ENCODE data around the gene CAMKK1. TPM values are rescaled to one million over a fixed set of nuclear protein-coding genes. Genes with fewer than 3 reads are reported as not detected.

Gene CAMKK1
- total RNA-seq, 8 experiments from 2014 or later: 2.2 to 7.7 (median 5.1) TPM

GRCh38 chr17:3903881-3904290 lies 11.0 kb upstream of the CAMKK1 start:
- Histone ChIP-seq H3K4me3 (no peak overlapping the region), H3K27ac (no peak overlapping the region), H3K4me1 (replicated peaks in 1 of 2) (peaks cover 17 to 20% of the 10 kb centered on the region in 2 donors)
- in situ Hi-C loops (cut with MboI; ENCODE audit: low pct_unique_long_range_greater_than_20kb in 2 of 9, low sequenced_read_pairs in 9 of 9, unreplicated experiment in 9 of 9): no loop called here
- ATAC-seq (replicated peaks in 6 of 8): peak in 5 of 8 experiments; percentile 40 to 59 (median 57)
- WGBS, 10 experiments: 65% methylated on average over 4 of the region's 21 CpGs; no CpG with 5 or more reads in 9 of the 10 experiments

- in situ Hi-C loops (cut with MboI; ENCODE audit: low pct_unique_long_range_greater_than_20kb in 2 of 9, low sequenced_read_pairs in 9 of 9, unreplicated experiment in 9 of 9): no loop called here
- peaks cover 17 to 20% of the 10 kb centered on the region in 2 donors for H3K4me1 ChIP-seq (replicated peaks in 1 of 2)
- no peak overlapping the region for H3K4me3 ChIP-seq
- WGBS, 10 experiments: 67 to 100% (median 91%) methylated on average over 1 to 8 of the region's 25 CpGs; no CpG with 5 or more reads in 4 of the 10 experiments
- no peak overlapping the region for H3K27ac ChIP-seq
- peak in 4 of 8 experiments; percentile 21 to 42 (median 32) for ATAC-seq (replicated peaks in 6 of 8)
These were observed 10.4 kb upstream of the CAMKK1 start for GRCh38 chr17:3903051-3903825.

- Histone ChIP-seq H3K27ac (no peak overlapping the region), H3K4me3 (no peak overlapping the region), H3K4me1 (replicated peaks in 1 of 2) (peaks cover 17 to 20% of the 10 kb centered on the region in 2 donors)
- in situ Hi-C loops (cut with MboI; ENCODE audit: low pct_unique_long_range_greater_than_20kb in 2 of 9, low sequenced_read_pairs in 9 of 9, unreplicated experiment in 9 of 9): no loop called here
- ATAC-seq (replicated peaks in 6 of 8): no peak
- WGBS, 10 experiments: 42 to 100% (median 64%) methylated on average over 1 to 6 of the region's 6 CpGs; no CpG with 5 or more reads in 1 of the 10 experiments
These were observed 7.8 kb upstream of the CAMKK1 start for GRCh38 chr17:3900646-3901045.

GRCh38 chr17:3897731-3898130 lies 4.9 kb upstream of the CAMKK1 start:
- H3K4me1 ChIP-seq (replicated peaks in 1 of 2): peaks cover 5 to 6% of the 10 kb centered on the region in 2 donors
- no peak overlapping the region for H3K4me3 ChIP-seq
- ATAC-seq (replicated peaks in 6 of 8): no peak
- in situ Hi-C loops (cut with MboI; ENCODE audit: low pct_unique_long_range_greater_than_20kb in 2 of 9, low sequenced_read_pairs in 9 of 9, unreplicated experiment in 9 of 9): no loop called here
- H3K27ac ChIP-seq: no peak overlapping the region
- WGBS, 10 experiments: 90 to 100% methylated on average over 2 to 9 of the region's 12 CpGs; no CpG with 5 or more reads in 8 of the 10 experiments

GRCh38 chr17:3896968-3897235 lies 4.0 kb upstream of the CAMKK1 start:
- in situ Hi-C loops (cut with MboI; ENCODE audit: low pct_unique_long_range_greater_than_20kb in 2 of 9, low sequenced_read_pairs in 9 of 9, unreplicated experiment in 9 of 9): no loop called here
- no peak for ATAC-seq (replicated peaks in 6 of 8)
- H3K27ac ChIP-seq: no peak overlapping the region
- WGBS, 10 experiments: 74 to 100% (median 80%) methylated on average over 1 to 6 of the region's 6 CpGs; no CpG with 5 or more reads in 3 of the 10 experiments
- H3K4me1 ChIP-seq (replicated peaks in 1 of 2): peaks cover 5 to 6% of the 10 kb centered on the region in 2 donors
- H3K4me3 ChIP-seq: no peak overlapping the region

GRCh38 chr17:3896108-3896967 lies 3.5 kb upstream of the CAMKK1 start:
- WGBS, 10 experiments: 60 to 90% (median 77%) methylated on average over 1 to 7 of the region's 15 CpGs; no CpG with 5 or more reads in 4 of the 10 experiments
- in situ Hi-C loops (cut with MboI; ENCODE audit: low pct_unique_long_range_greater_than_20kb in 2 of 9, low sequenced_read_pairs in 9 of 9, unreplicated experiment in 9 of 9): no loop called here
- Histone ChIP-seq H3K4me3 (no peak overlapping the region), H3K27ac (no peak overlapping the region), H3K4me1 (replicated peaks in 1 of 2) (peaks cover 10 to 11% of the 10 kb centered on the region in 2 donors)
- no peak for ATAC-seq (replicated peaks in 6 of 8)

- WGBS, 10 experiments: 80 to 100% (median 100%) methylated on average over 1 to 3 of the region's 3 CpGs; no CpG with 5 or more reads in 3 of the 10 experiments
- in situ Hi-C loops (cut with MboI; ENCODE audit: low pct_unique_long_range_greater_than_20kb in 2 of 9, low sequenced_read_pairs in 9 of 9, unreplicated experiment in 9 of 9): no loop called here
- Histone ChIP-seq H3K4me3 (no peak overlapping the region), H3K4me1 (replicated peaks in 1 of 2) (peaks cover 18 to 21% of the 10 kb centered on the region in 2 donors), H3K27ac (no peak overlapping the region)
- no peak for ATAC-seq (replicated peaks in 6 of 8)
These were observed 2.5 kb upstream of the CAMKK1 start for GRCh38 chr17:3895354-3895753.

- Histone ChIP-seq H3K4me1 (replicated peaks in 1 of 2) (peaks cover 18 to 23% of the 10 kb centered on the region in 2 donors), H3K4me3 (no peak overlapping the region), H3K27ac (no peak overlapping the region)
- WGBS, 10 experiments: 0 to 90% (median 65%) methylated on average over 1 to 2 of the region's 2 CpGs; no CpG with 5 or more reads in 6 of the 10 experiments
- no peak for ATAC-seq (replicated peaks in 6 of 8)
- in situ Hi-C loops (cut with MboI; ENCODE audit: low pct_unique_long_range_greater_than_20kb in 2 of 9, low sequenced_read_pairs in 9 of 9, unreplicated experiment in 9 of 9): no loop called here
These were observed 2.1 kb upstream of the CAMKK1 start for GRCh38 chr17:3894911-3895343.

- Histone ChIP-seq H3K4me3 (no peak overlapping the region), H3K4me1 (replicated peaks in 1 of 2) (peaks cover 18 to 23% of the 10 kb centered on the region in 2 donors), H3K27ac (no peak overlapping the region)
- no peak for ATAC-seq (replicated peaks in 6 of 8)
- WGBS, 10 experiments: 40 to 100% (median 83%) methylated on average over 1 to 5 of the region's 5 CpGs; no CpG with 5 or more reads in 3 of the 10 experiments
- in situ Hi-C loops (cut with MboI; ENCODE audit: low pct_unique_long_range_greater_than_20kb in 2 of 9, low sequenced_read_pairs in 9 of 9, unreplicated experiment in 9 of 9): no loop called here
These were observed 1.3 kb upstream of the CAMKK1 start for GRCh38 chr17:3894188-3894587.

- Histone ChIP-seq H3K27ac (peak overlapping the region; percentile 77), H3K4me1 (replicated peaks in 1 of 2) (peaks cover 23 to 28% of the 10 kb centered on the region in 2 donors), H3K4me3 (peak overlapping the region in 4 of 5 donors; percentile 57 to 67 (median 64))
- in situ Hi-C loops (cut with MboI; ENCODE audit: low pct_unique_long_range_greater_than_20kb in 2 of 9, low sequenced_read_pairs in 9 of 9, unreplicated experiment in 9 of 9): no loop called here
- WGBS, 10 experiments: 75 to 100% (median 93%) methylated on average over 1 to 4 of the region's 7 CpGs; no CpG with 5 or more reads in 4 of the 10 experiments
- ATAC-seq (replicated peaks in 6 of 8): no peak
These were observed 865 bp upstream of the CAMKK1 start for GRCh38 chr17:3893720-3894116.

- Histone ChIP-seq H3K27ac (peak overlapping the region; percentile 56 to 77), H3K4me1 (replicated peaks in 1 of 2) (peaks cover 32 to 39% of the 10 kb centered on the region in 2 donors), H3K4me3 (peak overlapping the region; percentile 52 to 67 (median 63))
- WGBS, 10 experiments: 0 to 5% (median 2%) methylated on average over 4 to 8 of the region's 96 CpGs; no CpG with 5 or more reads in 7 of the 10 experiments
- in situ Hi-C loops (cut with MboI; ENCODE audit: low pct_unique_long_range_greater_than_20kb in 2 of 9, low sequenced_read_pairs in 9 of 9, unreplicated experiment in 9 of 9): no loop called here
- ATAC-seq (replicated peaks in 6 of 8): peak; percentile 38 to 70 (median 66)
These were observed 506 bp downstream of the CAMKK1 start for GRCh38 chr17:3892095-3892998.

GRCh38 chr17:3891626-3892094 lies 1.2 kb downstream of the CAMKK1 start:
- H3K4me3 ChIP-seq: peak overlapping the region; percentile 52 to 67 (median 63)
- in situ Hi-C loops (cut with MboI; ENCODE audit: low pct_unique_long_range_greater_than_20kb in 2 of 9, low sequenced_read_pairs in 9 of 9, unreplicated experiment in 9 of 9): no loop called here
- H3K4me1 ChIP-seq (replicated peaks in 1 of 2): peaks cover 32 to 39% of the 10 kb centered on the region in 2 donors
- H3K27ac ChIP-seq: peak overlapping the region in 1 of 2 donors; percentile 75
- no peak for ATAC-seq (replicated peaks in 6 of 8)
- WGBS, 10 experiments: 0 to 30% (median 28%) methylated on average over 1 to 7 of the region's 12 CpGs; no CpG with 5 or more reads in 6 of the 10 experiments

Data from motor neuron (in vitro differentiated cells).